ENCODE measurements around the gene GEMIN8.

GEMIN8 gene
- 12.2 to 18.9 reads per million in 2 donors for total RNA-seq

DNA sequence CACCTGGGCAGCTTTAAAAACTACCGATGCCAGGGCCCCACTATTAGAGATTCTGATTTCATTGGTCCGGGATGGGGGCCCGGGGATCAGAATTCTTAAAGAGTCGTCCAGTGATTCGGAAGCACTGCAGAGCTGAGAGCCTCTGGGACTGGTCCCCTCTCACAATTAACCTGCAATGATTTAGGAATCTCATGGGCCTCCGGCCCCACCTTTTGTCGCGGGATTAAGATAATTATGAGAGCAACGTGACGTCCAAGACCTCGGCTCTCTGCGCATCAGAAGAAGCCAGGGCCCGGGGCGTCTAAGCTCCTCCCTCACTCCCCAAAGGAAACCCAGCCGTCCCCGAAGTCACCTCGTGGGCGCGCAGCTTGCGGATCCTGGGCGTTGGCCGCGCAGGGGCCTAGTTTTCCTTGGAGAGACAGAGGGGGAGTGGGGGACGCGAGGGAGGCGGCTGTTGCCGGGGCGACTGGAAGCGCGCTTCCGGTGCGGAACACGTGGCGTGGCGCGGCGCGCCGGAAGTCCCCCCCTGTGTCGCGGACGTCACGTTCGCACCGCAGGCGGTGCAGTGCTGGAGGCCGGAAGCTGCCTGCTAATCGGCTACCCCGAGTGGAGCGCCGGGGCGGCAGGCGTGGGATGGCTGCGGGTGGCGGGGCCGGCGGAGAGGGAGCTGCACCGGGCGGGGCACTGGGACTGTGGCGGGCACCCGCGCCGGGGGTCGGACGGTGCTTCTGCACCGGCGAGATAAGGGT lies at the start of gene GEMIN8:
Gene GEMIN8 (minus strand): TSS at position 468 of the 749 bp plus-strand sequence. CDS start 8,414 bp downstream, outside the sequence.
- peak; percentile 70 to 92 (median 82) for DNase-seq

- DNase-seq: no peak
Observed at GRCh38 chrX:14076639-14077038, 46.9 kb upstream of the GEMIN8 start.

DNA sequence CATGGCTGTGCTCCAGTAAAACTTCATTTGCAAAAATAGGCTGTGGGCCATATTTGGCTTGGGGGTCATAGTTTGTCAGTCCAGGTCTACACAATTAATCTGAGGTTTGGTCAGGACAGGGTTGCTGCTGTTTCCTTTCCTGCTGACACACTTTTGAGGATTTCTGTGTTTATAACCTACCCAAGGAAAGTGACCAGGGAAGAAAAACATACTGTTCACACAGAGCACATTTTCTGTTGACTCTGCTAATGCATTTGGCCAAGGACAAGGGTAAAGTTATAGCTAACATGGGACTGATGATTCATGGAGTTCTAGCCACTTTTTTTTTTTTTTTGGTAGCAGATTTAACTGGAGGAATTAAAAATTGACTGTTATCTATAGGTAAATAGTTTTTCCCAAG lies 43.9 kb upstream of the GEMIN8 start:
- no peak for DNase-seq

DNA sequence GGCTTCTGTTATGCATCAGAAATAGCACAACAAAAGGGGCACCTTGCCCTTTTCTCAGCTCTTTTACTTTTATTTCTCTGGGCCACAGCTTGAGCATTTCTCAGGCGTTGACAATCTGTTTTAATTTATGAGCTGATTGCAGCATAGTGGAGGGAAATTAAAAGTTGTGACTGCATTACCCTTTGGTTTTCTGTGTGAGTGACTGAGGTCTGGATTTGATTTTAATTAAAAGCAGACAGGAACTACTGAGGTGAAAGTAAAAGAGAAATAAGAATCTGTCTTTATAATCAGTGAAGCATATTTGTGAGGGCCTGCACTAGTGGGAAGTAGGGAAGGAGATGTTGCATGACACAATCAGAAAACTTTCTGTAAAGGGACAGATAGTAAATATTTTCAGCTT lies 43.4 kb upstream of the GEMIN8 start:
- no peak for DNase-seq

- no peak for DNase-seq
Observed at GRCh38 chrX:14065800-14066199, 36.1 kb upstream of the GEMIN8 start.

- DNase-seq: no peak
Observed at GRCh38 chrX:14064626-14065432, 35.1 kb upstream of the GEMIN8 start.

DNA sequence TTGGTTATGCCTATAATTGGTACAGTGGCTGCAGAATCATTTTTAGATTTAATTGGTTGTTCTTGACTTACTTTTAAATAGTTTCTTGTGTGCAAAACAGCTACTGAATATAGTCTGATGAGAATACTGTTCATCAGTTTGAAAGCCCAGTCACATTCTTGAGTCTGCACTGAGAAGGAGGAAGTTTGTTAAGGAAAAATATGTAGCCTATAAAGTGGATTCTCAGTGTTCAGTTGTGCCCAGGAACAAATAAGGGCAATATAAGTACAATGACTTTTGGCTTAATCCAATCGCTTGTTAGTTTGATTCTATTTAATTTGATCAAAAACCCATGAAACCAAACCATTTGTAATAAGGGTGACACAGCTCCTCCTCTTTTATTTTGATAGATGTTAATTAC lies 32.8 kb upstream of the GEMIN8 start:
- DNase-seq: no peak

- no peak for DNase-seq
Observed at GRCh38 chrX:14056206-14056605, 26.5 kb upstream of the GEMIN8 start.

GRCh38 chrX:14051416-14051815 lies 21.7 kb upstream of the GEMIN8 start:
- no peak for DNase-seq

GRCh38 chrX:14050709-14051108 lies 21.0 kb upstream of the GEMIN8 start:
- no peak for DNase-seq

- no peak for DNase-seq
Observed at GRCh38 chrX:14043209-14043608, 13.5 kb upstream of the GEMIN8 start.

DNA sequence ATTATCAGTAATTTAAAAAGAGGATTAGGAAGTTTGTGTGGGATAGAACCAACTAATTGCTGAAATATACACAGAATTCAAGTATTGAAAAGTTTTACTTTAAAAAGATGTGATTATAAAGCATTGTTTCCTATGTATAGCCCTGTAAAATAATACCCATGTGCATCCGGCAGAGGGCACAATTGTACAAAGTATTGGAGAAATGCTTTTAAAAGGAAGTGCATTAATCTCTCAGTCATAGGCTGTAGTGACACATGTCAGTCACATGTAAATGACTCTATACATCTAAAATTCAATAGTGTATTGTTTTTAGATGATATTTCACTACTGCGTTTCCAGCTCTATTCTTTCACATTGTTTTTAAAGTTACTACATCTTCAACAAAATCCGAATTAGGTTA lies 9.7 kb upstream of the GEMIN8 start:
- DNase-seq: peak in 4 of 5 experiments; percentile 13 to 59 (median 30)

DNA sequence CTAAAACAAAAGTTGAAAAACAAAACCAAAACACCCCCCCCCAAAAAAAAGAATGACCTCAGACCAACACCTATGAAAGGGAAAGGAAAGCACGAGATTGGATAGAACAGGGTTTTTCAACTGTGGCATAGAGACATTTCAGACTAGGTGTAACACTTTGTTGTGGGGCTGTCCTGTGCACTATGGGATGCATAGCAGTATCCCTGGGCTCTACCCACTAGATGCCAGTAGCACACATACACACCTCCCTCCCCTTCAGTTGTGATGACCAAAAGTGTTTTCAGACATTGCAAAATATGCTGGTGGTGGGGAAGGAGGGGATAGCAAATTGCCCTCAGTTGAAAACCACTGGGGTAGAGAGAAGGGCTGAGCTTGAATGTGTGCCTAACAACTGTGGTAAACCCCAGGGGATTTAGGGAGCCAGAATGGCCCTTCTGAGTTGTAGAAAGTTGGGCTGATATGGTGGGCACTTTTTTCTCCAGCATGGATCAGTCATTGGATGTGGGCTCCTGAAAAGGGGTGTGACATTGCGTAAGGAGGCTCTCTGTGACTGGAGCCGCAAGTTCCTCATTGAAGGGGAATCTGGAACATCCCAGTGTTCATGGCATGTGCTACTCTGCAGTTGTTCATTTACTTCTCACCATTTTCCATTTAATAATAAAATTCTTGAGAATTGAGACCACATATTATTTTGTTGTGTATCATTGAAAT lies 8.8 kb upstream of the GEMIN8 start:
- DNase-seq: no peak

DNA sequence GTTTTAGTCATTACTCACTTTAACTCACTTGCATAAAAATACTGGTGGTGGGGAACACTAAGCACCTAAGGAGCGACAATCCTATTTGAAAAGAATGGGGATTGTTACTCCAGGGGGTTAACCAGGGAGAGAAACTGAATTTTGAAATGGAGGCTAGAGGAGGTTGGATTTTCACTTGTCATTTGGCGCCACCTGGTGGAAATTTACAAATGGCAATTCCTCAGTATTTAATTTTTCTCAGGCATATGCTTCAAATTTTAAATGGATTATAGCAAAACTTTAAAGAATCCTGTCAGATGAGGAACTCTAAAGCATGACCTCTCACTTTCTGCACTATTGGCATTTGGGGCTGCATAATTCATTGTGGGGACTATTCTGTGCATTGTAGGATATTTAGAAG lies 2.7 kb upstream of the GEMIN8 start:
- peak in 4 of 5 experiments; percentile 12 to 53 (median 34) for DNase-seq

- peak in 1 of 5 experiments; percentile 22 for DNase-seq
Observed at GRCh38 chrX:14030174-14030530, 460 bp upstream of the GEMIN8 start.

DNA sequence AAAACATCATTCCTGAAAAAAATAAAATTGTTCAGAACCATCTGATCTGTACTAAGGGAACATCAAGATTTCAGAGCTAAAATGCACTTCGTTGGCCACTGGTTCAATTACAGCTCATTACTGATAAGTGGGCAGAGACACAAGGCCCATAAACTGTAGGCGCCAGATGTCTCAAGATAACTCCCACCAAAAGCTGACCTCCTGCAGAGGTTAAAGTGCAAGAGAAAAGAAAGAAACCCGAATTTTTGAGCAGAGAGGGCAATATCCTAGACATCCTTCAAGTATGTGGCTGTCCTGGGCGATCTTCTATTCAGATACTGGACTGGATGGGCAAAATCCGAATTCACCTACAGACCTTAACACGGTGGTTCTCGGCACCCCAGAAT lies 660 bp downstream of the GEMIN8 start:
- no peak for DNase-seq

- no peak for DNase-seq
Observed at GRCh38 chrX:14028473-14028872, 1.2 kb downstream of the GEMIN8 start.

GRCh38 chrX:14027511-14028019 lies 2.1 kb downstream of the GEMIN8 start:
- peak in 1 of 5 experiments; percentile 54 for DNase-seq

DNA sequence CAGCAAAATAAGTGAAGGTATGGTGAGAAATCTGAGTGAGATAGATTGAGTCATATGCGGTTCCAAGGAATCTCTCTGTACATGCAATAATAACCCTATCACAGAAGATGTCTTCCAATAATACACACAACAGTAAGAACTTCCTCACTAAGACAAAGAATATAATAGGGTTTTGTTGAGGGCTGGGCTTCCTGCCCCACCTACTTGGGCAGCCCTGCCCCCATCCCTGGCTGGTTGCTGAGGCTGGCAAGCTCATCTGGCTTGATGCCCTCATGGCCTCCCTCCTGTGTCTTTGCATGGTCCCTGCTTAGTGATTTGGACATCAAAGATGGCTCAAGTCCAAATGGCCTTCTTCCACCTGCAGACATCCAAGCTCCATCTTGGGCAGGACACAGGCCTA lies 2.7 kb downstream of the GEMIN8 start:
- DNase-seq: peak in 1 of 5 experiments; percentile 38

GRCh38 chrX:14026121-14026520 lies 3.6 kb downstream of the GEMIN8 start:
- DNase-seq: no peak

- no peak for DNase-seq
Observed at GRCh38 chrX:14022019-14022418, 7.7 kb downstream of the GEMIN8 start.

DNA sequence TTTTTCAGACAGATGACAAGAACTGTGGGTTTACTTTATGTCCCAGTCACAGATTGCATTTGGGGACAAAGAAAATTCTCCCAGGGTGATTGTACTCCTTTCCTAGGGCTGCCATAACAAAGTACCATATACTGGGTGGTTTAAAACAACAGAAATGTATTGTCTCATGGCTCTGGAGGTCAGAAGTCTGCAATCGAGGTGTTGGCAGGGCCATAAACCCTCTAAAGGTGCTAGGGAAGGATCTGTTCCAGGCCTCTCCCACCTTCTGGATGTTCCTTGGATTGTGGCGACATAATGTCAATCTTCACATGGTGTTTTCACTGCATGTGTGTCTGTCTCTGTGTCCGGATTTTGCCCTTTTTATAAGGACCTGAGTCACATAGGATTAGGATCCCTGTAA lies 12.3 kb downstream of the GEMIN8 start:
- DNase-seq: no peak

- DNase-seq: no peak
Observed at GRCh38 chrX:14015941-14016340, 13.8 kb downstream of the GEMIN8 start.
